Mammary epithelial cell (primary cell): ENCODE measurements around the gene NF2.

Experiments
- CTCF ChIP-seq, 2 donors: IDR thresholded peaks in 1 of 2; conservative IDR thresholded peaks in 1 of 2; 2 replicates each; pipeline ENCODE4 v1.5.1; 2011 to 2012; ENCODE audit warnings: inconsistent platforms in 2 of 2, low read length in 2 of 2, mild to moderate bottlenecking in 2 of 2, control low read depth in 1 of 2, low read depth in 1 of 2; ENCODE audit not compliant: insufficient read depth in 1 of 2; ENCODE audit errors: extremely low read depth in 1 of 2
- EZH2 ChIP-seq: IDR thresholded peaks from 2 replicates; pipeline ENCODE4 v1.6.1; 2012; ENCODE audit warnings: low read length, inconsistent platforms, borderline replicate concordance

- TF ChIP-seq CTCF (conservative IDR thresholded peaks at IDR 0.05 in 1 of 2, IDR thresholded peaks at IDR 0.05 in 1 of 2; ENCODE audit: extremely low read depth in 1 of 2, insufficient read depth in 1 of 2, low read depth in 1 of 2, low read length in 2 of 2) (no peak), EZH2 (no peak)
Observed at GRCh38 chr22:29744902-29745301, 141.5 kb downstream of the NF2 start.
